OCI-M2 (cell line): ENCODE results near the gene PFN2.
"Not testable (repeated sequence)": the region's sequence is repeated elsewhere in the genome, so short reads cannot be mapped to it uniquely, and the experiment has no call there.

Experiments used
- DNase-seq: peaks from one replicate; lab custom pipeline; 2025; ENCODE audit not compliant: unreplicated experiment; lab: John Stamatoyannopoulos, UW

PFN2 gene, protein sequence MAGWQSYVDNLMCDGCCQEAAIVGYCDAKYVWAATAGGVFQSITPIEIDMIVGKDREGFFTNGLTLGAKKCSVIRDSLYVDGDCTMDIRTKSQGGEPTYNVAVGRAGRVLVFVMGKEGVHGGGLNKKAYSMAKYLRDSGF

DNA sequence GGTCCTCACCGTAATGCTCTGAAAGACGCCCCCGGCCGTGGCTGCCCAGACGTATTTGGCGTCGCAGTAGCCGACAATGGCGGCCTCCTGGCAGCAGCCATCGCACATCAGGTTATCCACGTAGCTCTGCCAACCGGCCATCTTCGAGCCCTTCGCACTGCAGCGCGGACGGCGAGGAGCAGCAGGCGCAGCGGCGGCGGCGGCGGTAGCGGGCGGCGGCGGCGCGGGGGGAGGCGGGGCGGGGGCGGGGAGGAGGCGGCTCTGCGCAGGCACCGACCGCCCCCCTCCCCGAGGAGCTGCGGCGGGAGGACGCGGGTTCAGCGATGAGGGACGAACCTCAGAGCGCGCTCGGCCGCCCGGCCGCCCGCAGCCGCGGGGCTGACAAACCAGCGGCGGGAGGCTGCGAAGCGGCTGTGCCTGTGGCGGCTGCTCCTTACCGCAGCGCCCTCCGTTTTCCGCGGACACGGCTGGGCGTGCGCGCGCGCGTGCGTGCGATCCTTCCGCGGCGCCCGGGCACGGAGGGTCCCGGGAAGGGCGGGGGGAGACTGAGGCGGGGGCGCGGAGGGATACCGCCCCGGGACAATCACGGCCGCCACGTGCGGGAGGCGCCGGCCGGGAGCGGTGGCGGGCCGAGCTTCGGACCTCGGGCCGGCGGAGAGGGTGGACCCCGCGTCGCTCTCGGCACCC is at the start of gene PFN2:
PFN2 (minus strand) TSS at position 180 of the 687 bp plus-strand sequence; CDS start at position 141, 39 bp downstream.
- no peak for DNase-seq

DNA sequence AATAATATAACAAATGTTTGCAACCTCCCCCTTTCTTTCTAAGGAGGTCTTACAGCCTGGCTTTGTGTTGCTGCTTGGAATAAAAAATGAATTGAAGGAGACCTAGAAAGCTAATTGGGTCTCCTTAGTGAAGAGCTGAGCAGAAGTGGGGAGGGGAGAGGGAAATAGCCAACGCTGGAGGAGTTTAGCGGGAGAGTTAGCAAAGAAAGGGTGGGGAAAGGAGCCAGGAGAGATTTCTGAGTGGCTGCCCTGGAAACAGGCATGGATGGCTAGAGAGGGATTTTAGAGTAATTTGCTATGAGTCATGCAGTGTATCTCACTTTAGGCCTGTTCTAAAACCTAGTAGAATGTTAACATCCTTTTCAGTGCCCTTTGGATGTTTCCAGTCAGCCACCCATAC is 45.2 kb upstream of the PFN2 start:
- no peak for DNase-seq

DNA sequence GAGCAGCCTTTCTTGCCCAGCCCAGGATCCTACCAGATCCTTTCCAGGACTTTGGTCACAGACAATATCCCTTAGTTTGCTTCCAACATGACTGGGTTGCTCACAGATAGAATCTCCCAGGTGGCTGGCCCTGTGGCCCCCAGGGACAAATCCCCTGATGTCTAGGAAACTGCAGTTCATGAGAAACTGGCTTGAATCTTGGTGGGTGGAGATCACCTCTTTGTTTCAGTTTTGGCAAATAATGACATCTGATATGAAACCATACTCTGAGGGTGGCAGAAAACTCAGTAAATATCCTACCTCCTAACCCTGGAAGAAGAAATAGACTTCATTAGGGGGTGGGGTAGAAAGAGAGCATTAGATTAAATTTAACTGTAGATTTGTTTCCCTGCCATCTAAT is 44.1 kb upstream of the PFN2 start:
- DNase-seq = no peak

DNA sequence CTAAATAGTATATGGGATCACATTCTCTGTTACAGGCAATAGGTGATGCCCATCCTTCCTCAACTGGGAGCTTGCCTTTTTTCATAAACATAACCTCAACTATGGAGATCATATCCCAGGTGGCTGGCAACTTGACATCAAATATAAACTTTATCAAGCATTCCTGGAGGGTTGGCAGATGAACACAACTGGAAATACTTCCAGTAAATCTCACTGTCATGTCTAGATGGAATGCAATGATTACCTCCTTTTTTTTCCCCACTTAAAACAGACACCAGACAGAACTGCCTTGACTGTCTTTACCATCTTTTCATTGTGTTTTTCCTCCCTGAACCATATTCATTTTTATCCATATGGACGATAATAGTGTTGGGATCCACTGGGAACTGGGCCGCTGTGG is 43.1 kb upstream of the PFN2 start:
- no peak for DNase-seq

DNA sequence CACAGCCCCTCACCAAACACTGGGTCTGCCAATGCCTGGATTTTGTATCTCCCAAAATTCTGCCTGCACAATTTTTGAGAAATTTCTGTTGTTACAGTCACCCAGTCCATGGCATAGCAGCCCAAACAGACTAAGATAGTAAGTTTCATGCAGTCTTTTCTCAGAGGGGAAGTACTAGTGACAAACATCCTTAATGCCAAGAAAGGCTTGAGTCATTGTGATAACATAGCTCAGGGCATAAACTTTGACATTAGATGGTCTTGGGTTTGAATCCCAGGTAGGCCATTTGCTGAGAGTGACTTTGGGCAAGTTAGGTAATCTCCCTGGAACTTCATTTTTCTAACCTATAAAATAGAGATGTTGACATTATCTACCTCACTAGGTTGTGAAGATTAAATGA is 36.1 kb upstream of the PFN2 start:
- no peak for DNase-seq

DNA sequence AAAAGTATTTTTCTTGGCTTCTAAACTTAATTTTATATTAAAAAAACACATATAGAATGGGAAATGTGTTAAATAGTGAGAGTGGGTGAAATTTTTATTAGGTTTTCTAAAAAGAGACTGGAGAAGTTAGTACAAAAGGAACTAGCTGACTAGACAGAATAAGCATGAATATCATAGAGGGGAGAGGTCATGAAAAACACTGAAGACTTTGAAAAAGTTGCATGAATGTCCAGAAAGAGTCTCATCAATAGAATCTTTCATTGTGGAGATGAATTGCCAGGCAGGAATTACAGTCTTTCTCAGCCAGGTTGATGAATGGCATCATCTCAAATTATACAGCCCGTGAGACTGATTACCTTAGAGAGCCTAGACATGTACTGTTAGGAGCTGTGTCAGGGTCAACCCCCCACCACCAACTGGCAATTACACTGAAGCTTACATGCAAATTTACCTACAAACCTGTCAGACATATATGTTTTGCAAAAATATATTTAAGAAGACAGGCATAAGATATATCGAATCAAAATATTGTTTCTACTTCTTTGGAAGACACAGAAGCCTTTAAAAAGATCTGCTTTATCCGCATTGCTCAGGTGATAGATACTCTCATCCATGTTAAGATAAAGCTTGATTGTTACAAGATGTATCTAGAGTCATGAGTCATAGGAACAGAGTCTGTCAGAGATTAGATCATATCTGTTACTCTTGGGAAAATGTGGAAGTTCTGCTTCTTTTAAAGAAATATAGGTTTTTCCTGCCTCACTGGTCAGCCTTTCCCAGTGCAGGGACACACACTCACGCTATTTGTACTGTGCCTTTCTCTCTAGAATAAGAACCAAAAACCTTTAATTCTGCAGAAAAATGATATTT is 34.8 kb upstream of the PFN2 start:
- no peak for DNase-seq

DNA sequence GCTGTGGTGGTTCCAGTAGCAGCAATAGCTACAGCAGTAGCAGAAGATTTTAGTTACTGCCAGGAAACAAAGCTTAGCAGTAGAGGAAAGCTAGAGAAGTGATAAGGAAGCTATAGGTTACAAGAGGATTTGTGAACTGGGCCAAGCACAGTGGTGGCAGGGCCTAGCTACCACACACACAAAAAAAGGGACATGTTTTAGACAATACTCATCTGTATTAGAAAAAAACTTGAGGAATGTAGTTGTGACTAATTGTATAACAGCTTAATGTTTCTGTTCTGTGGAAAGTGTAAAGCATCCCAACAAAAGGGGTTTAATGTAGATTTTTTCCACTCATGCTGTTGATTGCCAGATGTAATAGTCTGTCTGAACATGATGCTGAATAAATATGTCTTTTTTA is 29.9 kb upstream of the PFN2 start:
- no peak for DNase-seq

DNA sequence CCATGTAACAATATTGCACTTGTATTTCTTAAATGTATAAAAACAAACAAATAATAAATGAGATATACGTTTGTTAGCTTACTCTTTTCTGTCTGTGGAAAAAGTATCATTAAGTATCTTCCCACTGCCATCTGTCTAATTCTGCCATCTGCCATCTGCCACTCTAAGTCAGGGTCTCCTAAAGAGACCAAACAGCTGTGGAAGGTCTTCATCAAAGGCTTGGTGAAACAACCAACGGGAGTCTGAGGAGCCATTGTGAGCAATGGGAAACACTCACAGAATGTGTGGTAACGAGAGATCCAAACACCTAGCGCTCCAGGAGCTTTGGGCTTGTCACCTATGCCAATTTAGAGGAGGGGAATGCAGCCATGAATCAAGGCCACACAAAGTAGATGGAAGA is 28.7 kb upstream of the PFN2 start:
- no peak for DNase-seq

DNA sequence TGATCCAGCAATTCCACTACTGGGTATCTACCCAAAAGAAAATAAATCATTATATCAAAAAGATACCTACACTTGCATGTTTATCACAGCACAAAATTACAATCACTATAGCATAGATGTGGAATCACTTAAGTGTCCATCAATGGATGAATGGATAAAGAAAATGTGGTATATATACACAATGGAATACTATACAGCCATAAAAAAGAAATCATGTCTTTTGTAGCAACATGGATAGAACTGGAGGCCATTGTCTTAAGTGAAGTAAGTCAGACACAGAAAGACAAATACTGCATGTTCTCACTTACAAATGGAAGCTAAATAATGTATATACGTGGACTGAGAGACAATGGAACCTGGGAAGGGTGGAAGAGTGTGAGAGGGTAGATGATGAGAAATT is 28.3 kb upstream of the PFN2 start:
- DNase-seq = no peak

DNA sequence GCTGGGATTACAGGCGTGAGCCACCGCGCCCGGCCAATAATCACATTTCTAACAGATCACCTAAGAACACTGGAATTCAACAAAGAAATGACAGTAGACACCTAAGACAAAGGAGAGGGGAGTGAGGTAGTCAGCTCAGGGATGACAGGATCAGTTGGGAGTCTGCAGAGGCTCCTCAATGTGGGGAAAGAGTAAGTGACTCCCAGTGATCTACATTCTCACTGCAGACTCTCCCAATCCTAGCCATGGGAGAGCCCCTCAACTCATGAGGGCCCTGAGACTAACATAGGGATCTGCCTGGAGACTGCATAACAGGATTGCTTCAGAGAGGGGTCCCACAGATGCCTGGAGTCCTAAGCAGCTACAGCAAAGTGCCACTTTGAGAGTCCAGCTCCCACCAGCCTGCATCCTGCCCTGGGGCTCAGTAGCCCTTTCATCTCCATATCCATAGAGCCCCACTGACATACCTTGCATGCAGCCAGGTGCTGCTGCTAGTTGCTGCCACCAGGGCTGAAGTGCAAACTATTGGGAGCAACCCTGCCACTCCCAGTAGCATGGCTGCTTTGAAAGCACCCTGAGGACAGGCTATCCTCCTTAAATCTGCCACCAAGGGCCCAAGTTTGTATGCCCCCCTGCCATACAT is 21.8 kb upstream of the PFN2 start:
- DNase-seq = no peak

DNA sequence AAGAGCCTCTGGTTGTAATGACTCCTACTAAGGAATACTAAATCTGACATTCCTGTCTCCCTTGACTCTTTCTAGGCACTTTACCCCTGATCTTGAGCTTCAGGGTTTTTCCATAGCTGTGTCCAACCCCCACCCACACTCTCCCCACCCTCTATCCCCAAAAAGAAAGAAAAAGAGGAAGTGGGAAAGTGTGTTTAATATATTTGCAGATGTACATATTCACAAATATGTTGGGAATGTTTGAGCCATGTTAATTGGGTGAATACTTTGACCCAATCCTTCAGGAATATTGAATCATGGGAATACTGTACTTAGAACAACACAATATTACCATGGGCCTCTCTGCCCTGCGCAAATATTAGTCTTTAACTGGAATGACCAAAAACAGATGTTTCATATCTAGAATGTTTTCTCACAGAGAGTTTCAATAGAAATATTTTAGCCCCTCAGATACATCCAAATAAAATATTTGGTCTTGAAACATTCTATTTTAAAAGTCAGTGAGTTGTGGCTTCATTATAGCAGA is 19.8 kb upstream of the PFN2 start:
- DNase-seq = no peak

DNA sequence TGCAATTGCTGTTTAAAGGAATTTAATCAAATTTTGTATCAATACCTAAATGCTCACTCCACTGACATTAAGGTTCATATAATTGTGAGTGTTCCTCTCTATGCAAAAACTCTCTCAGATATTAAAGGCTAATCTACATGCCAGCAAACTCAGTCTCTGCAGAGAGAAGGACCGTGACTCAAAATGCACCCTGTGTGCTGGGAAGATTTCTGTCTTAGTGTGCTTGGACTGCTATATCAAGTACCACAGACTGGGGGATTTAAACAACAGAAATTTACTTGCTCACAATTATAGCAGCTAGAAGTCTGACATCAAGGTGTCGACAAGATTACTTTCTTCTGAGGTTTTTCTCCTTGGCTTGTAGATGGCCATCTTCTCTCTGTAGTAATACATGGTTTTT is 18.6 kb upstream of the PFN2 start:
- DNase-seq = no peak

DNA sequence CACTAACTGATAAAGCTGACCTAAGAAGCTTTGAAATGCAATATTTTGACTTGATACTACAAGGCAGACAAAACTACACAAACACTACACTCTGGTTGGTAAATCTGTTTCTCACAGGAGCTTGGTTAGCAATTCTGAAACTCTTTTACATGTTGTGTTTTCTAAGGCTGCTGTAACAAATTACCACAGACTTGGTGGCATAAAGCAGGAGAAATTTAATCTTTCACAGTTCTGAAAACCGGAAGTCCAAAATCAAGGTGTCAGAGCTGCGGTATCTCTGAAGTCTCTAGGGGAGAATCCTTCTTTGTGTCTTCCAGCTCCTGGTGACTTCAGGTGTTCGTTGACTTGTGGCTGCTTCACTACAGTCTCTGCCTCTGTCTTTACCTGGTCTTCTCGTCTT is 12.9 kb upstream of the PFN2 start:
- DNase-seq = no peak

DNA sequence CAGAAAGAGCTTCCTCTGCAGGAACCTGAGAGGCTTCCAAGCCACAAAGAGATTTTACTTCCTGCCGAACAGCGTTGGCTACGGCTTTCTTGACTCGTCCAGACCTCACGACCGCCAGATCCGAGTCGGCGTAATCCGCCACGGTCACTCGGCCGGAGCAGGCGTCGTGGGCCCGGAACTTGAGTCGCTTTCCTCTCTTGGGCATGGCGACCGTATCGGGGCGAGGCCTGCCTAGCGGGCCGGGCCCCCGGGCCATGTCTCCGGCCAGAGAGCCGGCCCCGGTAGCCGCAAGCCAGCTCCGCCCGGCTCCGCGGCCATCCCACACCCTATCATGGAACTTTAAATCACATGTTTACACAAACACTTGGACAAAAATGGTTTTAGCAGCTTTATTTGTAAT is 12.4 kb upstream of the PFN2 start:
- not testable (repeated sequence) for DNase-seq

DNA sequence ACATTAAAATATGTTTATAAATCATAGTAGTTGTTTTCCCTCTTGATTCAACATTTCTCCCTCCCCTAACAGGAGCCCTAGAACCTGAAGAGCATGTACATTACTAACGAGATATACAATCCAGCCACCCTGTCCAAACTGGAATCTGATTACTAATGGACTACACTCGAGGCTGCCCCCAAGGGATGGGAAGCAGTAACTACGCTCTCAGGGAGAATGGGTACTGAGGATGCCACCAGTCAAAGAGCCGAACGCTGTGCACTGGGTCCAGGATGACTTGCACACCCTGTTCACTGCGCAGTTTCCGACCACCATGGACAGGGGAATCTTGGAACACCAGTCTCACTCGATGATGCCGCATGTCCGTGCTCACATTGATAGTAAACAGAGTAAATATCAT is 11.3 kb upstream of the PFN2 start:
- DNase-seq = not testable (repeated sequence)

DNA sequence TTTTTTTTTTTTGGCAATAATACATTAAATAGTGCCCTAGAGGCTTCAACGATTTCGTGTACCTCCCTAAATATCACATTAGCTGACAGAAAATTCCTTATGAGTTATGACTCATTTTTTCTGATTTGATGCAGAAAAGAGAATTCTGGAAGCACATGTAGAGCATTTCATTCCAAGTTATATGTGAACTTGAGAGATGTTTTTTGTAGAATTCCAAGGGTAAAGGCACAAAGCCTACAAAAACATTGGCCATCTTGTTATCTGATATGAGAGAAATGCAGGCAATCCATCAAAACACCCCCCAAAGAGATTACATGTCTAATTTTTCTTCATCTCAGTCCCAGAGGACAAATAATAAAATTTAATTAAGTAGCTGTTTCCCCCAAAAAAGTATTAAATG is 6.7 kb upstream of the PFN2 start:
- no peak for DNase-seq

DNA sequence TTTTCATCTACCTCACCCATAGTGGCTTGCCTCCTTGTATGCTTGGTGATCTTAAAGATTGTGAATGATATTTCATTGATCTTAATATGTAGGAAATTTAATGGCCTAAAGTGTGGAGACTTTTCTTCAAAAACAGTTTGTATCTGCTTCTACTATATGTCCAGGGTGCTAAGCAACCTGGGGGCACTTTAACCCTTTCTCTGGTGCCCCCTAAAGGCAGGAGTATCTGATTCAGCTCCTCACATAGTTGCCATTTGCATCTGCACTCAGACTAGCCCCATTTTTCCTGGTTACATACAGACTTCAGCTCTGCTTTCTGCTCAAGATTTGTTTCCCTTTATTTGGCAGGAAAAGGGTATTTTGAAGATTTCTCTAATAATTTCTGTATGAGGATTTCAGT is 5.2 kb upstream of the PFN2 start:
- no peak for DNase-seq

DNA sequence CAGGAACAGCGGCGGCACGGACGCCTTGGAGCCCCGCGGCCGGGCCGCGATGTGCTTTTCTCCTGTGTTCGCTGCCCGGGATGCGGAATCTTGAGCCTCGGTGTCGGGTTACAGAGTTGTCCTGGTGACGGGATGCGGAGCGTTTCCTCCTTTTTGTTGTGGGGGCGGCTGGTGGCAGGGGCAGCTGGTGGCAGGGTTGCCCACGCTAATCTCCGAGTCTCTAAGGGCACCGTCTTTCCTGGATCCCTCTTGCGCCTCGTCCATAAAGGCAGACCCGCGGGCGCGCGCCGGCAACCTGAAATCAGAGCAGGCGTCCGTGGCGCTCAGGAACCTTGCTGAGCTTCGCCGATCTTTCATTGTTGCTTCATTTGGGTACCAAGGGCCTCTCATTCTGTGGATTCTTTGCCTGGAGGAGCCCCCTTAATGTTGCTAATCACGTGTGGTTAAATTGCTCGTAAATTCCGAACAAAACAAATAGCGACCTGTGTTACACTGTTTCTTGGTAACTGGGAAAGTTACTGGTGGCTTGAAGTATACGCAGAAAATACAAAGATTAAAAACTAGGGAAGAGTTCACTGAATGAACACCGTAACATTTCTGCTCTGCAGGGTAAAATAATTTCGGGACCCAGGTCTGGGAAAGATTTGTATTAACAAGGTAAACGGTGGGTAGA is 844 bp upstream of the PFN2 start:
- no peak for DNase-seq

DNA sequence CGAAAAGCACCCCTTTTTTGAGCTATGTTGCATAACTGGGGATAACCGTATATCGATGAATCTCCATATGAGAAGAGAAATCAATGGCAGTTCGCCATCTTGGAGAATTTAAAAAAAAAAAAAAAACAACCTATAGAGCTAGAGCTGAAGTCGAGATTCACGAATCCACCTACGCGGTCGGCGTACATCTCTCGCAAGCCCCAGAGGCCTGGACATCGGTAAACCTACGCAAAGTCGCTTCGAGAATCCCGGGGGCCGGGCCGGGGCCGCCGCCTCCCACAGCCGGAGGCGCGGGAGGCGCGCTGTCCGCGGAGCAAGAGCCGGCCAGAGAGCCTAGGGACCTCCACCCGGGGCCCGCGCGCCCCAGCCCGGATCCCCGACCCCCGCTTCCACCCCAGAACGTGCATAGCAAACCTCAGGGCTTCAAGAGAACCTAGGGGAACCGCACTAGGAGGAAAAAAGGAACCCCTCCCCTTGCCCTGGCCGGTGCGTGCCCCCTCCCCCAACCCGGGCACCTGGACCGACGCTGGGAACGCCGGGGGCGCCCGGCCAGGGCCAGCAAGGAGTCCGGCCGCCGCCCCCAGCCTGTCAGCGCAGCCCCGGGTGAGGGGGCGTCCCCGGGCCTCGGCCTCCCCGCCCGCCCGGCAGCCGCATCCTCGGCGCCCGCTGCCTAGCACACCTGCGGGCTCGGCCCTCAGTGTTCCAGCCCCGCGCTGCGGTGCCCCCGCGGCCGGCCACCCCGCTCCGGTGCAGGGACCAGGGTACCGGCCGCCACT is 567 bp downstream of the PFN2 start:
- no peak for DNase-seq
